ENCODE data around the gene ATP10D. TPM values are rescaled to one million over a fixed set of nuclear protein-coding genes. Genes with fewer than 3 reads are reported as not detected.
"Not testable (repeated sequence)": the region's sequence is repeated elsewhere in the genome, so short reads cannot be mapped to it uniquely, and the experiment has no call there.

Gene ATP10D
- total and polyA plus RNA-seq, 5 donors from 2014 or later, result 1.6 to 3.7 (median 2.9) TPM

GRCh38 chr4:47536966-47537365 is 51.9 kb downstream of the ATP10D start:
- Mint-ChIP-seq H3K4me1 (peaks cover 20 to 26% (median 23%) of the 10 kb centered on the region in 4 donors), H3K4me3 (no peak overlapping the region), H3K27me3 (no peaks in the 10 kb centered on the region), H3K36me3 (peaks cover 14% of the 10 kb centered on the region), H3K9me3 (peaks cover 0 to 4% (median 0%) of the 10 kb centered on the region in 7 donors), H3K27ac (no peak overlapping the region)
- Histone ChIP-seq H3K4me3 (ENCODE audit: low read depth, low read length) (no peak overlapping the region), H3K27ac (ENCODE audit: insufficient read depth, low read length, poor library complexity, severe bottlenecking) (no peak overlapping the region), H3K4me1 (ENCODE audit: control insufficient read depth, insufficient read depth, low read length, poor library complexity, severe bottlenecking) (peaks cover 18% of the 10 kb centered on the region), H3K9me3 (ENCODE audit: control insufficient read depth in 2 of 2, low read length in 2 of 2) (no peaks in the 10 kb centered on the region), H3K27me3 (ENCODE audit: control insufficient read depth, insufficient read depth, low read length) (no peaks in the 10 kb centered on the region), H3K36me3 (ENCODE audit: control insufficient read depth, insufficient read depth, low read length) (no peaks in the 10 kb centered on the region)
- DNase-seq (no peak), ATAC-seq (ENCODE audit: low read depth in 2 of 2) (no peak)

GRCh38 chr4:47538111-47538824 is 53.2 kb downstream of the ATP10D start:
- ATAC-seq (ENCODE audit: low read depth in 2 of 2) (no peak), DNase-seq (no peak)
- no peaks in the 10 kb centered on the region for H3K27me3 Mint-ChIP-seq
- peaks cover 14% of the 10 kb centered on the region for H3K36me3 Mint-ChIP-seq
- H3K27me3 ChIP-seq (ENCODE audit: control insufficient read depth, insufficient read depth, low read length), result no peaks in the 10 kb centered on the region
- H3K9me3 Mint-ChIP-seq, result peaks cover 0 to 4% (median 0%) of the 10 kb centered on the region in 7 donors
- no peak overlapping the region for H3K4me3 Mint-ChIP-seq
- H3K27ac ChIP-seq (ENCODE audit: insufficient read depth, low read length, poor library complexity, severe bottlenecking), result no peak overlapping the region
- H3K36me3 ChIP-seq (ENCODE audit: control insufficient read depth, insufficient read depth, low read length), result no peaks in the 10 kb centered on the region
- H3K4me3 ChIP-seq (ENCODE audit: low read depth, low read length), result no peak overlapping the region
- H3K9me3 ChIP-seq (ENCODE audit: control insufficient read depth in 2 of 2, low read length in 2 of 2), result no peaks in the 10 kb centered on the region
- H3K4me1 ChIP-seq (ENCODE audit: control insufficient read depth, insufficient read depth, low read length, poor library complexity, severe bottlenecking), result peaks cover 5% of the 10 kb centered on the region
- H3K27ac Mint-ChIP-seq, result no peak overlapping the region
- H3K4me1 Mint-ChIP-seq, result peaks cover 7 to 14% (median 11%) of the 10 kb centered on the region in 4 donors

- Histone ChIP-seq H3K27ac (ENCODE audit: insufficient read depth, low read length, poor library complexity, severe bottlenecking) (no peak overlapping the region), H3K4me1 (ENCODE audit: control insufficient read depth, insufficient read depth, low read length, poor library complexity, severe bottlenecking) (peaks cover under 1% of the 10 kb centered on the region), H3K36me3 (ENCODE audit: control insufficient read depth, insufficient read depth, low read length) (no peaks in the 10 kb centered on the region), H3K27me3 (ENCODE audit: control insufficient read depth, insufficient read depth, low read length) (no peaks in the 10 kb centered on the region), H3K4me3 (ENCODE audit: low read depth, low read length) (no peak overlapping the region), H3K9me3 (ENCODE audit: control insufficient read depth in 2 of 2, low read length in 2 of 2) (no peaks in the 10 kb centered on the region)
- H3K4me3 Mint-ChIP-seq, result no peak overlapping the region
- DNase-seq (no peak), ATAC-seq (ENCODE audit: low read depth in 2 of 2) (no peak)
- peaks cover 6 to 12% (median 8%) of the 10 kb centered on the region in 4 donors for H3K4me1 Mint-ChIP-seq
- no peaks in the 10 kb centered on the region for H3K27me3 Mint-ChIP-seq
- peaks cover 14% of the 10 kb centered on the region for H3K36me3 Mint-ChIP-seq
- no peak overlapping the region for H3K27ac Mint-ChIP-seq
- H3K9me3 Mint-ChIP-seq, result peaks cover 0 to 4% (median 0%) of the 10 kb centered on the region in 7 donors
Observed at GRCh38 chr4:47538825-47539154, 53.7 kb downstream of the ATP10D start.

- not testable (repeated sequence) for H3K4me1 ChIP-seq (ENCODE audit: control insufficient read depth, insufficient read depth, low read length, poor library complexity, severe bottlenecking); H3K4me3 Mint-ChIP-seq; H3K27me3 ChIP-seq (ENCODE audit: control insufficient read depth, insufficient read depth, low read length); H3K27me3 Mint-ChIP-seq; H3K4me1 Mint-ChIP-seq; ATAC-seq (ENCODE audit: low read depth in 2 of 2); H3K27ac Mint-ChIP-seq; H3K9me3 ChIP-seq (ENCODE audit: control insufficient read depth in 2 of 2, low read length in 2 of 2); H3K4me3 ChIP-seq (ENCODE audit: low read depth, low read length); H3K9me3 Mint-ChIP-seq; H3K27ac ChIP-seq (ENCODE audit: insufficient read depth, low read length, poor library complexity, severe bottlenecking); DNase-seq; H3K36me3 ChIP-seq (ENCODE audit: control insufficient read depth, insufficient read depth, low read length)
- H3K36me3 Mint-ChIP-seq, result peaks cover 14% of the 10 kb centered on the region
Observed at GRCh38 chr4:47542640-47543039, 57.6 kb downstream of the ATP10D start.

GRCh38 chr4:47543331-47543730 is 58.3 kb downstream of the ATP10D start:
- no peaks in the 10 kb centered on the region for H3K27me3 Mint-ChIP-seq
- Histone ChIP-seq H3K9me3 (ENCODE audit: control insufficient read depth in 2 of 2, low read length in 2 of 2) (no peaks in the 10 kb centered on the region), H3K4me1 (ENCODE audit: control insufficient read depth, insufficient read depth, low read length, poor library complexity, severe bottlenecking) (no peaks in the 10 kb centered on the region), H3K27ac (ENCODE audit: insufficient read depth, low read length, poor library complexity, severe bottlenecking) (no peak overlapping the region), H3K4me3 (ENCODE audit: low read depth, low read length) (no peak overlapping the region), H3K36me3 (ENCODE audit: control insufficient read depth, insufficient read depth, low read length) (no peaks in the 10 kb centered on the region), H3K27me3 (ENCODE audit: control insufficient read depth, insufficient read depth, low read length) (no peaks in the 10 kb centered on the region)
- no peak for ATAC-seq (ENCODE audit: low read depth in 2 of 2)
- H3K27ac Mint-ChIP-seq, result no peak overlapping the region
- no peaks in the 10 kb centered on the region for H3K9me3 Mint-ChIP-seq
- H3K4me3 Mint-ChIP-seq, result no peak overlapping the region
- H3K36me3 Mint-ChIP-seq, result peaks cover 14% of the 10 kb centered on the region
- no peaks in the 10 kb centered on the region for H3K4me1 Mint-ChIP-seq
- DNase-seq, result no peak

- H3K27ac Mint-ChIP-seq; H3K36me3 ChIP-seq (ENCODE audit: control insufficient read depth, insufficient read depth, low read length); H3K4me1 Mint-ChIP-seq; H3K4me3 Mint-ChIP-seq; H3K36me3 Mint-ChIP-seq; DNase-seq; H3K4me1 ChIP-seq (ENCODE audit: control insufficient read depth, insufficient read depth, low read length, poor library complexity, severe bottlenecking); H3K27ac ChIP-seq (ENCODE audit: insufficient read depth, low read length, poor library complexity, severe bottlenecking); H3K9me3 Mint-ChIP-seq; H3K27me3 Mint-ChIP-seq; ATAC-seq (ENCODE audit: low read depth in 2 of 2); H3K4me3 ChIP-seq (ENCODE audit: low read depth, low read length); H3K9me3 ChIP-seq (ENCODE audit: control insufficient read depth in 2 of 2, low read length in 2 of 2); H3K27me3 ChIP-seq (ENCODE audit: control insufficient read depth, insufficient read depth, low read length): not testable (repeated sequence)
Observed at GRCh38 chr4:47550357-47550756, 65.3 kb downstream of the ATP10D start.

GRCh38 chr4:47550899-47551548 is 65.9 kb downstream of the ATP10D start:
- Histone ChIP-seq H3K36me3 (ENCODE audit: control insufficient read depth, insufficient read depth, low read length) (no peaks in the 10 kb centered on the region), H3K4me3 (ENCODE audit: low read depth, low read length) (no peak overlapping the region), H3K4me1 (ENCODE audit: control insufficient read depth, insufficient read depth, low read length, poor library complexity, severe bottlenecking) (no peaks in the 10 kb centered on the region), H3K9me3 (ENCODE audit: control insufficient read depth in 2 of 2, low read length in 2 of 2) (no peaks in the 10 kb centered on the region), H3K27ac (ENCODE audit: insufficient read depth, low read length, poor library complexity, severe bottlenecking) (no peak overlapping the region), H3K27me3 (ENCODE audit: control insufficient read depth, insufficient read depth, low read length) (no peaks in the 10 kb centered on the region)
- DNase-seq, result no peak
- peaks cover 0 to 2% (median 0%) of the 10 kb centered on the region in 4 donors for H3K4me1 Mint-ChIP-seq
- peaks cover 7% of the 10 kb centered on the region for H3K36me3 Mint-ChIP-seq
- no peaks in the 10 kb centered on the region for H3K27me3 Mint-ChIP-seq
- ATAC-seq (ENCODE audit: low read depth in 2 of 2), result no peak
- H3K4me3 Mint-ChIP-seq, result no peak overlapping the region
- peak overlapping the region in 1 of 3 donors; percentile 78 for H3K27ac Mint-ChIP-seq
- no peaks in the 10 kb centered on the region for H3K9me3 Mint-ChIP-seq

- no peaks in the 10 kb centered on the region for H3K4me1 ChIP-seq (ENCODE audit: control insufficient read depth, insufficient read depth, low read length, poor library complexity, severe bottlenecking)
- no peak overlapping the region for H3K4me3 ChIP-seq (ENCODE audit: low read depth, low read length)
- H3K27me3 ChIP-seq (ENCODE audit: control insufficient read depth, insufficient read depth, low read length), result no peaks in the 10 kb centered on the region
- ATAC-seq (ENCODE audit: low read depth in 2 of 2), result no peak
- Mint-ChIP-seq H3K27ac (no peak overlapping the region), H3K4me3 (no peak overlapping the region), H3K36me3 (peaks cover 4% of the 10 kb centered on the region), H3K4me1 (peaks cover 0 to 2% (median 0%) of the 10 kb centered on the region in 4 donors), H3K9me3 (no peaks in the 10 kb centered on the region), H3K27me3 (no peaks in the 10 kb centered on the region)
- H3K36me3 ChIP-seq (ENCODE audit: control insufficient read depth, insufficient read depth, low read length), result no peaks in the 10 kb centered on the region
- H3K27ac ChIP-seq (ENCODE audit: insufficient read depth, low read length, poor library complexity, severe bottlenecking), result no peak overlapping the region
- DNase-seq, result no peak
- no peaks in the 10 kb centered on the region for H3K9me3 ChIP-seq (ENCODE audit: control insufficient read depth in 2 of 2, low read length in 2 of 2)
Observed at GRCh38 chr4:47551682-47552081, 66.6 kb downstream of the ATP10D start.
